H1 (cell line): ENCODE results near the gene AHSP. TPM values are rescaled to one million over a fixed set of nuclear protein-coding genes. Genes with fewer than 3 reads are reported as not detected.

ENCODE experiments used
- CTCF ChIA-PET: fragments of 300-600 bp; sonication (Branson Sonifier 250); formaldehyde crosslinking; loops from one replicate; lab custom pipeline; 2021; ENCODE audit not compliant: partially characterized antibody; lab: Charles Lee
- POLR2A ChIA-PET: fragments of 300-600 bp; sonication (Branson Sonifier 250); formaldehyde crosslinking; loops from one replicate; lab custom pipeline; 2021; ENCODE audit warnings: inconsistent platforms; ENCODE audit not compliant: partially characterized antibody; lab: Charles Lee
- DNase-seq, 2 experiments: peaks; one replicate each; pipeline versions ENCODE4 v3.0.0 to v3.0.0-alpha.2; 2010 to 2022; ENCODE audit warnings: low spot score in 2 of 2, low read depth in 1 of 2, mixed read lengths in 1 of 2
- FAIRE-seq: peaks from 2 replicates; lab custom pipeline; 2011; peaks lifted over from hg19 to GRCh38; lab: Jason Lieb, UNC
- H2AFZ ChIP-seq: 2 replicates; pipeline ENCODE4 v1.8.1; 2012; ENCODE audit warnings: low read length, inconsistent platforms
- H2AK5ac ChIP-seq: 2 replicates; pipeline ENCODE4 v1.6.1; 2013; ENCODE audit warnings: low read depth, low read length
- H2BK120ac ChIP-seq: replicated peaks from 2 replicates; pipeline ENCODE3; 2013; ENCODE audit warnings: low read depth, low read length, inconsistent platforms
- H2BK12ac ChIP-seq: 2 replicates; pipeline ENCODE4 v1.6.1; 2013; ENCODE audit warnings: low read depth, low read length
- H2BK15ac ChIP-seq: 2 replicates; pipeline ENCODE4 v1.6.1; 2013; ENCODE audit warnings: low read length
- H2BK20ac ChIP-seq: 2 replicates; pipeline ENCODE4 v1.6.1; 2013; ENCODE audit warnings: low read length
- H2BK5ac ChIP-seq: 2 replicates; pipeline ENCODE4 v1.6.1; 2013; ENCODE audit warnings: low read depth, low read length
- H3K14ac ChIP-seq: 2 replicates; pipeline ENCODE4 v1.6.1; 2013; ENCODE audit warnings: inconsistent platforms; ENCODE audit not compliant: insufficient read length
- H3K18ac ChIP-seq: 2 replicates; pipeline ENCODE4 v1.6.1; 2013; ENCODE audit warnings: low read length; ENCODE audit errors: extremely low read depth
- H3K23ac ChIP-seq: 2 replicates; pipeline ENCODE4 v1.6.1; 2013; ENCODE audit warnings: inconsistent platforms; ENCODE audit not compliant: insufficient read length
- H3K23me2 ChIP-seq: 2 replicates; pipeline ENCODE4 v1.6.1; 2013; ENCODE audit warnings: low read depth, low read length
- H3K27ac ChIP-seq: 2 replicates; pipeline ENCODE4 v1.6.1; 2011; ENCODE audit warnings: low read depth, low read length, inconsistent platforms
- H3K27me3 ChIP-seq, 4 experiments: replicated peaks in 1 of 4; 1 replicate in 1 of 4; 2 replicates in 3 of 4; pipeline versions ENCODE4 v1.6.1 to v1.8.1; 2011 to 2013; ENCODE audit warnings: low read length in 3 of 4, mild to moderate bottlenecking in 3 of 4, inconsistent platforms in 2 of 4, mixed read lengths in 2 of 4, moderate library complexity in 1 of 4; ENCODE audit not compliant: control insufficient read depth in 3 of 4, insufficient read depth in 3 of 4; ENCODE audit errors: extremely low read depth in 1 of 4
- H3K36me3 ChIP-seq, 4 experiments: 2 replicates each; pipeline versions ENCODE4 v1.6.1 to v1.8.1; 2011 to 2013; ENCODE audit warnings: mild to moderate bottlenecking in 4 of 4, low read length in 3 of 4, moderate library complexity in 2 of 4, control low read depth in 1 of 4, inconsistent platforms in 1 of 4; ENCODE audit not compliant: insufficient read depth in 4 of 4, control insufficient read depth in 2 of 4
- H3K4ac ChIP-seq: replicated peaks from 2 replicates; pipeline ENCODE3; 2013; ENCODE audit warnings: low read length, low read depth, mixed read lengths, inconsistent platforms; ENCODE audit not compliant: insufficient read length
- H3K4me1 ChIP-seq, 4 experiments: replicated peaks in 1 of 4; 1 replicate in 1 of 4; 2 replicates in 3 of 4; pipeline versions ENCODE4 v1.6.1 to v1.8.1; 2011 to 2013; ENCODE audit warnings: low read length in 3 of 4, inconsistent platforms in 2 of 4, mixed read lengths in 1 of 4; ENCODE audit not compliant: insufficient read depth in 4 of 4, control insufficient read depth in 3 of 4
- H3K4me2 ChIP-seq, 2 experiments: 2 replicates each; pipeline versions ENCODE4 v1.6.1 to v1.8.1; 2011 to 2013; ENCODE audit warnings: low read depth in 2 of 2, low read length in 2 of 2, control low read depth in 1 of 2, inconsistent platforms in 1 of 2, mild to moderate bottlenecking in 1 of 2; ENCODE audit not compliant: insufficient read depth in 1 of 2
- H3K4me3 ChIP-seq, 4 experiments: fragments of 200-600, 300-600 bp in 1 of 4; sonication (generic), shearing (Covaris generic), sonication (Bioruptor Twin) in 1 of 4; 2 replicates each; pipeline versions ENCODE4 v1.5.1 to v1.8.1; 2011 to 2016; ENCODE audit warnings: low read length in 4 of 4, low read depth in 3 of 4, control low read depth in 2 of 4, inconsistent platforms in 2 of 4, mild to moderate bottlenecking in 2 of 4, mixed read lengths in 1 of 4, moderate library complexity in 1 of 4; ENCODE audit not compliant: insufficient read depth in 2 of 4; ENCODE audit errors: extremely low read depth in 1 of 4
- H3K56ac ChIP-seq: replicated peaks from 2 replicates; pipeline ENCODE3; 2013; ENCODE audit warnings: low read depth, mild to moderate bottlenecking, mixed read lengths, low read length, inconsistent platforms; ENCODE audit not compliant: insufficient read length
- H3K79me1 ChIP-seq: 2 replicates; pipeline ENCODE4 v1.6.1; 2013; ENCODE audit warnings: low read depth, low read length, control low read depth
- H3K79me2 ChIP-seq, 2 experiments: 2 replicates each; pipeline versions ENCODE4 v1.6.1 to v1.8.1; 2012 to 2013; ENCODE audit warnings: low read length in 2 of 2, mild to moderate bottlenecking in 2 of 2, inconsistent platforms in 1 of 2; ENCODE audit not compliant: insufficient read depth in 2 of 2, control insufficient read depth in 1 of 2
- H3K9ac ChIP-seq, 4 experiments: replicated peaks in 1 of 4; 1 replicate in 1 of 4; 2 replicates in 3 of 4; pipeline versions ENCODE4 v1.6.1 to v1.8.1; 2011 to 2013; ENCODE audit warnings: low read depth in 3 of 4, low read length in 3 of 4, control low read depth in 2 of 4, mild to moderate bottlenecking in 2 of 4, moderate library complexity in 2 of 4, inconsistent platforms in 1 of 4; ENCODE audit errors: extremely low read depth in 1 of 4
- H3K9me3 ChIP-seq, 2 experiments: 2 replicates each; pipeline versions ENCODE4 v1.6.1 to v1.8.1; 2012 to 2013; ENCODE audit warnings: mild to moderate bottlenecking in 2 of 2, moderate library complexity in 2 of 2, control low read depth in 1 of 2, inconsistent platforms in 1 of 2, low read depth in 1 of 2, low read length in 1 of 2, mixed read lengths in 1 of 2; ENCODE audit not compliant: insufficient read depth in 2 of 2
- H4K20me1 ChIP-seq, 2 experiments: replicated peaks in 1 of 2; 2 replicates each; pipeline versions ENCODE3 to v1.8.1; 2011 to 2013; ENCODE audit warnings: inconsistent platforms in 2 of 2, low read length in 2 of 2, mild to moderate bottlenecking in 1 of 2; ENCODE audit not compliant: insufficient read depth in 2 of 2, control insufficient read depth in 1 of 2
- H4K5ac ChIP-seq: 2 replicates; pipeline ENCODE4 v1.6.1; 2013; ENCODE audit warnings: low read length, low read depth, mixed read lengths, inconsistent platforms; ENCODE audit not compliant: insufficient read length
- H4K8ac ChIP-seq: 2 replicates; pipeline ENCODE4 v1.8.0; 2013; ENCODE audit warnings: mild to moderate bottlenecking, moderate library complexity, low read length, inconsistent platforms; ENCODE audit not compliant: insufficient read depth; ENCODE audit errors: extremely low read depth
- H4K91ac ChIP-seq: replicated peaks from 2 replicates; pipeline ENCODE3; 2013; ENCODE audit warnings: low read length, mixed read lengths, inconsistent platforms; ENCODE audit not compliant: insufficient read length
- ASH2L ChIP-seq: fragments of 200-600, 300-600 bp; sonication (generic); IDR thresholded peaks from one replicate; pipeline ENCODE4 v1.7.1; 2017; ENCODE audit warnings: low read length
- BACH1 ChIP-seq: IDR thresholded peaks from 2 replicates; pipeline ENCODE4 v1.6.1; 2012; ENCODE audit warnings: low read length, improper control_type of control experiment
- CBX8 ChIP-seq: fragments of 300-800, 300-1000 bp; sonication (generic); IDR thresholded peaks from 2 replicates; pipeline ENCODE4 v1.7.1; 2016; ENCODE audit warnings: low read depth, low read length, borderline replicate concordance
- FOSL1 ChIP-seq: IDR thresholded peaks from 2 replicates; pipeline ENCODE4 v1.6.1; 2011; ENCODE audit warnings: mild to moderate bottlenecking, low read depth, low read length, moderate library complexity; ENCODE audit not compliant: insufficient read depth
- GABPA ChIP-seq: IDR thresholded peaks from 2 replicates; pipeline ENCODE4 v1.6.1; 2011; ENCODE audit warnings: mild to moderate bottlenecking, low read length, moderate library complexity, borderline replicate concordance; ENCODE audit not compliant: insufficient read depth
- HDAC2 ChIP-seq, 2 experiments: fragments of 300-600 bp in 1 of 2; sonication (generic) in 1 of 2; IDR thresholded peaks; 2 replicates each; pipeline ENCODE4 v1.6.1; 2011 to 2012; ENCODE audit warnings: low read depth in 2 of 2, low read length in 2 of 2, mild to moderate bottlenecking in 2 of 2, moderate library complexity in 2 of 2, borderline replicate concordance in 1 of 2, inconsistent platforms in 1 of 2
- MAFK ChIP-seq: IDR thresholded peaks from 2 replicates; pipeline ENCODE4 v1.6.1; 2012; ENCODE audit warnings: low read depth, mild to moderate bottlenecking, improper control_type of control experiment, low read length
- NRF1 ChIP-seq: IDR thresholded peaks from 2 replicates; pipeline ENCODE4 v1.6.1; 2011; ENCODE audit warnings: mild to moderate bottlenecking, low read depth, low read length, improper control_type of control experiment
- POU5F1 ChIP-seq: IDR thresholded peaks from 2 replicates; pipeline ENCODE4 v1.6.1; 2011; ENCODE audit warnings: low read depth, mild to moderate bottlenecking, low read length, moderate library complexity
- SP1 ChIP-seq: IDR thresholded peaks from 2 replicates; pipeline ENCODE4 v1.6.1; 2011; ENCODE audit warnings: low read depth, low read length
- SP2 ChIP-seq: IDR thresholded peaks from 2 replicates; pipeline ENCODE4 v1.6.1; 2012; ENCODE audit warnings: mild to moderate bottlenecking, low read length, inconsistent platforms
- SRF ChIP-seq: IDR thresholded peaks from 2 replicates; pipeline ENCODE4 v1.6.1; 2011; ENCODE audit warnings: mild to moderate bottlenecking, low read depth, low read length, moderate library complexity
- TAF1 ChIP-seq: IDR thresholded peaks from 2 replicates; pipeline ENCODE4 v1.6.1; 2011; ENCODE audit warnings: mild to moderate bottlenecking, low read depth, low read length
- USF2 ChIP-seq: IDR thresholded peaks from 2 replicates; pipeline ENCODE4 v1.6.1; 2011; ENCODE audit warnings: low read length, improper control_type of control experiment
- WGBS, 2 experiments: shearing (Covaris generic) in 1 of 2; methylation state at CpG; one replicate each; pipeline versions ENCODE4 v1.1.6 to v1.1.7; 2013 to 2015; ENCODE audit warnings: low lambda C conversion rate in 2 of 2, mixed read lengths in 2 of 2, inconsistent platforms in 1 of 2, low coverage in 1 of 2, missing lambda C conversion rate in 1 of 2; ENCODE audit not compliant: insufficient replicate concordance in 2 of 2, insufficient coverage in 1 of 2, insufficient read length in 1 of 2; ENCODE audit errors: extremely low coverage in 1 of 2, missing lambda C conversion rate in 1 of 2; 5-methylcytosine and 5-hydroxymethylcytosine counted together
- polyA plus RNA-seq, 7 experiments: library from polyadenylated mRNA; depleted of rRNA in 3 of 7; stranded (reverse) in 5 of 7; unstranded in 2 of 7; fragments of >200 nt in 5 of 7; fragments of 200-250 nt in 2 of 7; gene quantifications; 1 replicate in 5 of 7; 2 replicates in 1 of 7; 4 replicates in 1 of 7; pipeline versions ENCODE4 v1.2.1 to v1.2.3, GENCODE V29; 2011 to 2013; ENCODE audit warnings: missing spikeins in 2 of 7, mixed read lengths in 2 of 7
- total RNA-seq: library from RNA; stranded (reverse); fragmentation: NEBNext Ultra II Directional; extraction: Animal tissue kit (Norgen Biotek cat#: 25700); gene quantifications from 2 replicates; pipeline ENCODE4 v1.2.1, GENCODE V29; 2021

AHSP gene
- total and polyA plus RNA-seq, 2 of the 8 experiments (the other 6 are each of a cell fraction or from before 2014, with no cell fraction given) = 0.91 to 15.3 TPM

DNA sequence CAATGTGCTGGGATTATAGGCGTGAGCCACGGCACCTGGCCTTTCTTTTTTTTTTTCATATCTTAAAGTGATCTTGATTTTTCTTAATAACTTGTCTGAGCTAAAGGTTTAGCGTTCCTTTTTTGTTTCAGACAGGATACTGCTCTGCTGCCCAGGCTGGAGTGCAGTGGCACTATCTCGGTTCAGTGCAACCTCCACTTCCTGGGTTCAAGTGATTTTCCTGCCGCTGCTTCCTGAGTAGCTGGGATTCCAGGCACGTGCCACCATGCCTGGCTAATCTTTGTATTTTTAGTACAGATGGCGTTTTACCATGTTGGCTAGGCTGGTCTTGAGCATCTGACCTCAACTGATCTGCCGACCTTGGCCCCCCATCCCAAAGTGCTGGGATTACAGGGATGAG lies 23.5 kb upstream of the AHSP start:
- H3K4me2 ChIP-seq = no peak overlapping the region
- H4K20me1 ChIP-seq = no peaks in the 10 kb centered on the region
- H2BK15ac ChIP-seq = no peak overlapping the region
- H3K9ac ChIP-seq = no peak overlapping the region
- no peak overlapping the region for H2BK120ac ChIP-seq
- H2AK5ac ChIP-seq = no peak overlapping the region
- no peak overlapping the region for H3K56ac ChIP-seq
- no peaks in the 10 kb centered on the region for H3K27me3 ChIP-seq
- no peaks in the 10 kb centered on the region for H3K9me3 ChIP-seq
- H3K23ac ChIP-seq = no peak overlapping the region
- H3K36me3 ChIP-seq = peaks cover 0 to 3% (median 0%) of the 10 kb centered on the region in 4 experiments; a peak in 1 of 8 replicates
- WGBS, 2 experiments = 88% methylated on average over 8 of the region's 8 CpGs; no CpG with 5 or more reads in 1 of the 2 experiments
- H3K18ac ChIP-seq = no peak overlapping the region
- 0 out of 2 replicates have a peak, but pooled peaks cover 2% of the 10 kb centered on the region for H3K79me1 ChIP-seq
- peaks cover 0 to 6% of the 10 kb centered on the region in 2 experiments; a peak in 1 of 4 replicates for H3K79me2 ChIP-seq
- H2BK20ac ChIP-seq = no peak overlapping the region
- H3K4me3 ChIP-seq = no peak overlapping the region
- no peak overlapping the region for H3K27ac ChIP-seq
- CTCF ChIA-PET = no interaction called here
- H4K91ac ChIP-seq = no peak overlapping the region
- no peak overlapping the region for H3K14ac ChIP-seq
- DNase-seq = no peak
- H2BK12ac ChIP-seq = no peak overlapping the region
- H2AFZ ChIP-seq = no peak overlapping the region
- no peak overlapping the region for H4K5ac ChIP-seq
- POLR2A ChIA-PET = interaction anchor here (1.1 to 10.6 kb wide), 2 partner anchors 16 to 25 kb away, joined by 3 to 69 read pairs; no protein-coding TSS in a partner anchor
- H3K4me1 ChIP-seq = peaks cover 2 to 10% (median 9%) of the 10 kb centered on the region in 4 experiments
- H3K23me2 ChIP-seq = peaks cover 4% of the 10 kb centered on the region; the same call in 1 of the 2 replicates
- FAIRE-seq = no peak
- H2BK5ac ChIP-seq = no peak overlapping the region
- no peak overlapping the region for H3K4ac ChIP-seq
- no peak overlapping the region for H4K8ac ChIP-seq
- TF ChIP-seq SRF (no peak), TAF1 (no peak), POU5F1 (no peak), GABPA (no peak), NRF1 (no peak), FOSL1 (no peak), BACH1 (no peak), USF2 (no peak), SP2 (no peak), CBX8 (no peak), MAFK (no peak), ASH2L (no peak), SP1 (no peak), HDAC2 (IDR thresholded peaks at IDR 0.05; ENCODE audit: borderline replicate concordance in 1 of 2, low read depth in 2 of 2, low read length in 2 of 2) (no peak)
